ENCODE results near the gene COL19A1.

- TF ChIP-seq POLR2A (IDR thresholded peaks at IDR 0.05; ENCODE audit: extremely low read depth, insufficient read length) (no peak), CTCF (IDR thresholded peaks at IDR 0.05; ENCODE audit: low read depth, low read length) (no peak), MYC (IDR thresholded peaks at IDR 0.05; ENCODE audit: low read depth, low read length) (no peak)
These were observed 87.1 kb downstream of the COL19A1 start for GRCh38 chr6:69953491-69953890.
